ENCODE results near the gene MCUB.
"Not testable (repeated sequence)": the region's sequence is repeated elsewhere in the genome, so short reads cannot be mapped to it uniquely, and the experiment has no call there.

Gene MCUB

GRCh38 chr4:109588176-109588575, 28.1 kb downstream of the MCUB start:
- DNase-seq = no peak

GRCh38 chr4:109589119-109589518, 29.1 kb downstream of the MCUB start:
- DNase-seq = no peak

DNA sequence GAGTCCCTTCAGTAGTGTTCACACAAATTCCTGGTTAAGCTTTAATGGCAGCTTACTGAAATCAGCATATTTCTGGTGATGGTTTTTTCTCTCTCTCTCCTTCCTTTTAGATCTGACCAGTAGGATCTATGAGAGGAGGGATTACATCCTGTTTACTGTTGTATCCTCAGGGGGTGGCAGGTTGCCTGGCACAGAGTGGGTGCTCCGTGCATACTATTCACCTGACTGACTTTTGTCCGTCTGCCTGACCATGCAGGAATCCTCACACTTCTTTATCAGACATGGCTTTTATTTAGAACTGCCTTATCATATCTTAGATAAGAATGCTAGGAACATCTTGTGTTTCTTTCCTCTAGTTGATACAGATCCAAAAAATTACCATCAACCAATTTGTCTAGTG, 29.6 kb downstream of the MCUB start:
- peak; percentile 72 for DNase-seq

DNA sequence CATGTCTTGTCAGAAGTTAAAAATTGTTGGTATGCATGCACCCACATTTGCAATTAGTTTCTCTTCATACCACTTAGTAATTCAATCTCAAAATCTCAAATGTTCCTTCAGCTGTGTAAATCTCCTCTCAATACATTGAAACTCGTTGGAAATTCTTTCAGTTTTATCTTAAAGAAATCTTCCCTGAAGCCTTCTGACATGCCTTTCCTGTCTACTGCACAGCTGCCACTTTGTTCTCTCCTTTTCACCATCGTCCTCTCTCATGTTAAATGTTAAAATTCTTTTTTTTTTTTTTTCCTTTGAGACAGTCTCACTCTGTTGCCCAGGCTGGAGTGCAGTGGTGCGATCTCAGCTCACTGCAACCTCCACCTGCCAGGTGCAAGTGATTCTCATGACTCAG, 30.9 kb downstream of the MCUB start:
- DNase-seq = no peak

GRCh38 chr4:109592367-109592766, 32.3 kb downstream of the MCUB start:
- no peak for DNase-seq

DNA sequence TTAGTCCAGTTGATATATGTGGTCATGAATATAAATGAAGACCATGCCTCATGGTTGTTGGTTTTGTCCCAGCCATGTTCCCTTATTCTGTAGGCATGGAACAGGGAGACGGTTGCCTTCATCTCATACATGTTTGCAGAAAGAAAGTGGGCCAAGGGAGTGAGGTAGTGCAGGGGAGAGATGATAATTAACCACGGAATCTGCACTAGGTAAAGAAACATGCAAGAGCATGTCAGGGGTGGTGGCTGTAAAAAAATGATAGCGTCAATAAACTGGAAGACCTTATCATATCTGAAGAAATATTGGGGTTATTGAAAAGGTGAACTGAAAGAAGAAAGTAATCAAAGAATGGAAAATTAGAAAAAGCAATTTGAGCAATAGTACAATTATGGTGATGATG, 35.1 kb downstream of the MCUB start:
- not testable (repeated sequence) for DNase-seq

DNA sequence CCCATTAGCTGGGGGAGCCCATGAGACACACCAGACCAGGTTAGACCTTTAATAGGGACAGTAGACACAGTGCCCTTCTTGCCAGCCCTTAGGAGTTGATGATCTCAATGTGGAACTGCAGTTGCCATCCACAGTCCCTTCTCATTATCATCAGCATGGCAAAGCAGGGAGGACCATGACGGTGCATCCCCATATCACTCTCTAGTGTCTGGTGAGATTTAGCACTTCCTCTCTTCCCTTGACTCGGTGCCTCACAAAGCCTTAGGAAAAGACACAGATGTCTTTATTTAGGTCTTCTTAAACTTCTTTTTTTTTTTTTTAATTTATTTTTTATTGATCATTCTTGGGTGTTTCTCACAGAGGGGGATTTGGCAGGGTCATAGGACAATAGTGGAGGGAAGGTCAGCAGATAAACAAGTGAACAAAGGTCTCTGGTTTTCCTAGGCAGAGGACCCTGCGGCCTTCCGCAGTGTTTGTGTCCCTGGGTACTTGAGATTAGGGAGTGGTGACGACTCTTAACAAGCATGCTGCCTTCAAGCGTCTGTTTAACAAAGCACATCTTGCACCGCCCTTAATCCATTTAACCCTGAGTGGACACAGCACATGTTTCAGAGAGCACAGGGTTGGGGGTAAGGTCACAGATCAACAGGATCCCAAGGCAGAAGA, 36.5 kb downstream of the MCUB start:
- DNase-seq = not testable (repeated sequence)

- no peak for DNase-seq
Measured at GRCh38 chr4:109599046-109599652, 39.1 kb downstream of the MCUB start.

DNA sequence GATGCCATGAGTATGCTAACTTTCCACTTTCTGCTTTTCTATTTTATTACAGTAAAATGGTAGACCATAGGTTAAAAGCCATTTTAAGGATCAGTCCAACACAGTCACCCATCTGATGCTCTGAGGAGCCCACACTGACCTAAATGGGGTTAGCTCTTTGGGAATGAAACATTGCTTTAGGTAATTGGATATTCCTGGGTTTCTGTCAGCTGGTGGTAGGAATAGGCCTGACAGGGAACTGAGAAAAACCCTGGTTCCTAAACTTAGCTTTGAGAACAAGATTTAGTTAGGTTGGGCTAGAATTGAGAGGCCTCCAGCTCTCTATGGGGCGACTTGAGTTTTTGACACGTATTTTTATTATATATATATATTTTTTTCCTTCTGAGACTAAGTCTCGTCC, 40.4 kb downstream of the MCUB start:
- DNase-seq = no peak

DNA sequence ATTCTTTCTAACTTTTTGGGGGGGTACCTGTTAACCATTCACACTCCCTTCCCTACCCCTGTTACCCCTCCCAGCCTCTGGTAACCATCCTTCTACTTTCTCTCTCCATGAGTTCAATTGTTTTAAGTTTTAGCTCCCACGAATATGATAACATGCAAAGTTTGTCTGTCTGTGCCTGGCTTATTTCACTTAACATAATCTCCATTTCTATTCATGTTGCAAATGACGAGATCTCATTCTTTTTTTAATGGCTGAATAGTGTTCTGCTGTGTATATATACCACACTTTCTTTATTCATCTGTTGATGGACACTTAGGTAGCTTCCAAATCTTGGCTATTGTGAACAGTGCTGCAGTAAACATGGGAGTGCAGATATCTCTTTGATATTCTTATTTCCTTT, 41.3 kb downstream of the MCUB start:
- DNase-seq = no peak

DNA sequence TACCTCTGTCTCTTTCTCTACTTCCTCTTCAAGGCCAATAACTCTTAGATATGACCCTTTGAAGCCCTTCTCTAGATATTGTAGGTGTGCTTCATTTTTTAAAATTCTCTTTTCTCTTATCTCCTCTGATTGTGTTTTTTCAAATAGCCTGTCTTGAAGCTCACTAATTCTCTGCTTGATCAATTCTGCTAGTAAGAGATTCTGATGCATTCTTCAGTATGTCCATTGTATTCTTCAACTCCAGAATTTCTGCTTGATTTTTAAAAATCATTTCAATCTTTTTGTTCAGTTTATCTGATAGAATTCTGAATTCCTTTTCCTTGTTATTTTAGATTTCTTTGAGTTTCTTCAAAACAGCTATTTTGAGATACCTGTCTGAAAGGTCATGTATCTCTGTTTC, 47.9 kb downstream of the MCUB start:
- DNase-seq = no peak

DNA sequence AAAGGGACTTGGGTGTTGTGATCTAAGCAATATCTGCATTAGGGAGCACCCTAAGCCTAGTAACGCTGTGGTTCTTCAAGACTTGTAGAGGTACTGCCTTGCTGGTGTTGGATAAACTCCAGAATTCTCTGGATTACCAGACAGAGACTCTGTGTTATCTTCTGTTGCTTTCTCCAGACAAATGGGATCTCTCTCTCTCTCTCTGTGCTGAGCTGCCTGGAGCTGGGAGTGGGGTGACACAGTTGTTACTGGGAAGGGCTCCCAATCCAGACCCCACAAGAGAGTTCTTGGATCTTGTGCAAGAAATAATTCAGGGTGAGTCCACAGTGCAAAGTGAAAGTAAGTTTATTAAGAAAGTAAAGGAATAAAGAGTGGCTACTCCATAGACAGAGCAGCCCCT, 48.8 kb downstream of the MCUB start:
- DNase-seq = peak; percentile 3

- no peak for DNase-seq
Measured at GRCh38 chr4:109609431-109609830, 49.4 kb downstream of the MCUB start.

GRCh38 chr4:109610489-109610888, 50.4 kb downstream of the MCUB start:
- no peak for DNase-seq

DNA sequence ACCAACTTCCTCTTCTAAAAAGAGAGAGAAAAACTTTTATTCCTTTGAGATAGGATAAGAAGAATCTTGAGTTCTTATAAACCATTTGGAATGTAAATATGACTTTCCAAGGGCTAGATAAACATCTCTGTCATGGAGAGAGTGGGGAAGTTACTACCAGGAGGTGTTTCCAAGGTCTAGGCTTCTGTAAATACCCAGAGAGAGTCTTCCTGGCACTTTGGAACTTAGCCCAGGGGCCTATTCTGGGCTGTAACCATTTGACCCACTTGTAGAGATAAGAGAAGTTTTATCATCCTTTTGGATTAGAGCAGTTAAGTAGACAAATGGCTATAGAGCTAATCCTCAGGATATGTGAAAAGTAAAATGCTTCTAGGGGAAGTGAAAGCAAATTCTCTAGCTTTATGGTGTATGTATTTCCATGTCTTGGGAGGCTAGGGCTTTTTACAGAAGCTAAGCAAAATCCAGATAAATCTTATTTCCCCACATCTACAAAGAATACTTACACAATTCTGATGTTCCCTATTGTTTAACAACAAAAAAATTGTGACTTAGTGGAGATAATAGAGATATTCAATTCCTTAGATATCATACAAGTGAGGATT, 51.1 kb downstream of the MCUB start:
- peak; percentile 67 for DNase-seq

GRCh38 chr4:109614015-109614414, 54.0 kb downstream of the MCUB start:
- DNase-seq = no peak

GRCh38 chr4:109614466-109614865, 54.4 kb downstream of the MCUB start:
- no peak for DNase-seq

GRCh38 chr4:109615742-109616141, 55.7 kb downstream of the MCUB start:
- DNase-seq = no peak

DNA sequence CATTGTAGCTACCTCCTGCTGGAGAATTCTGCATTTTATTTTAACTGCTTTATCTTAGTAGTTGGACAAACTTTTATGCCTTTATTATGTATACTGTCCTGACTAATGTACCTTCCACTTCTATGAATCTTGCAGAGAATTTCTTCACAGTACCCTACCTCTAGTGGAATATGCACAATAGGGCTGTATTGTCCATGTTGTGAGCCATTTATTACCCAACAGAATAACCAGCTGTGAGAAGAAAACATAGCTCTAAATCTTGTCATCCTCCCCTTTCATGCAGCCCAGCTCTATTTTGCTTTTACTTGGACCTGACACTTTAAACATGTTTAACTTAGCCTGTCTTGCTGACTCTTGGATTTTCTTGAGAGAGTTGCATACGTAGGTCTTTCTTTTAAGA, 56.2 kb downstream of the MCUB start:
- no peak for DNase-seq

GRCh38 chr4:109622626-109623025, 62.6 kb downstream of the MCUB start:
- DNase-seq = no peak

DNA sequence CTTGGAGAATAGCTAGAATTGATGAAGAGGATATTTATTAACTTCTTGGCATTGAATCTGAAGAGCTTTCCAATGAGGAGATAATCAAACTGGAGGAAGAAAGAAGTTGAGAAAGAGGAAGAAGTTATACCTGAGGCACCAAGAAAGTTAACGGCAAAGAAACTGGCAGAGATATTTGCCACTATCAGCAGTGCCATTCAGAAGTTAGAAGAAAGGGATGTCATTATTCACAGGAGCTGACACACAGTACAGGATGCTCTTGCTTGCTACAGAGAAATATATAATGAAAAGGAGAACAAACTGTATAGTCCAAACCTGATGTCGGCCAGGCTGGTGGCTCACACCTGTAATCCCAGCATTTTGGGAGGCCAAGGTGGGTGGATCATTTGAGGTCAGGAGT, 64.5 kb downstream of the MCUB start:
- DNase-seq = no peak

- no peak for DNase-seq
Measured at GRCh38 chr4:109627361-109627760, 67.3 kb downstream of the MCUB start.

DNA sequence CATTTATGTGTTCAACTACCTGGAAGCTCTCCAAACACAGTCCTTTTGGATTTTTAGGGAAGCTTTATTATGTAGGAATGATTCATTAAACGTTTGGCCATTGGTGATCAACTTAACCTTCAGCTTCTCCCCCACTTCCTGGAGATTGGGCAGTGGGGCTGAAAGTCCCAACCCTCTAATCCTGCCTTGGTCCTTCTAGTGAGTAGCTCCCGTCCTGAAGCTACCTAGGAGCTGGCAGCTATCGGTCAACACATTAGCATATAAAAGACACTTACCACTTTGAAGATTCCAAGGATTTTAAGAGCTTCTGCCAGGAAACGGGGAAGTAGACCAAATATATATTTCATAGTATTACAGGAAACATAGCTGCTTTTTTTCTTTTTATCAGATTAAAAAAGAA, 69.7 kb downstream of the MCUB start:
- DNase-seq = no peak

GRCh38 chr4:109631532-109632108, 71.6 kb downstream of the MCUB start:
- DNase-seq = no peak
